KMS-11 (cell line): ENCODE results near the gene FRYL.

Source experiments
- H2AFZ ChIP-seq: fragments of 200-600 bp; sonication (generic); 2 replicates; pipeline ENCODE4 v1.6.1; 2016; ENCODE audit warnings: antibody characterized with exemption, mixed run types, low read depth
- H3K27ac ChIP-seq: fragments of 200-600 bp; sonication (generic); 2 replicates; pipeline ENCODE4 v1.6.1; 2016; ENCODE audit warnings: mild to moderate bottlenecking, mixed run types
- H3K27me3 ChIP-seq: fragments of 200-600 bp; sonication (generic); 2 replicates; pipeline ENCODE4 v1.6.1; 2017; ENCODE audit warnings: mild to moderate bottlenecking, low read depth, mixed run types, moderate library complexity; ENCODE audit not compliant: insufficient read depth
- H3K36me3 ChIP-seq: fragments of 200-600 bp; sonication (generic); 2 replicates; pipeline ENCODE4 v1.6.1; 2017; ENCODE audit warnings: mild to moderate bottlenecking, mixed run types; ENCODE audit not compliant: insufficient read depth
- H3K4me1 ChIP-seq: fragments of 200-600 bp; sonication (generic); 2 replicates; pipeline ENCODE4 v1.6.1; 2016; ENCODE audit warnings: mild to moderate bottlenecking, low read depth, mixed run types; ENCODE audit not compliant: poor library complexity, severe bottlenecking
- H3K4me2 ChIP-seq: fragments of 200-600 bp; sonication (generic); 2 replicates; pipeline ENCODE4 v1.7.0; 2016; ENCODE audit warnings: mild to moderate bottlenecking, mixed run types
- H3K4me3 ChIP-seq: fragments of 200-600 bp; sonication (generic); IDR thresholded peaks from 2 replicates; pipeline ENCODE4 v1.6.1; 2017; ENCODE audit warnings: low read depth, low read length, mixed read lengths; ENCODE audit not compliant: insufficient read depth
- H3K79me2 ChIP-seq: fragments of 200-600 bp; sonication (generic); 2 replicates; pipeline ENCODE4 v1.6.1; 2016; ENCODE audit warnings: low read depth, mixed run types; ENCODE audit not compliant: insufficient read depth
- H3K9ac ChIP-seq: fragments of 200-600 bp; sonication (generic); 2 replicates; pipeline ENCODE4 v1.6.1; 2016; ENCODE audit warnings: mild to moderate bottlenecking, mixed run types
- H4K20me1 ChIP-seq: fragments of 200-600 bp; sonication (generic); 2 replicates; pipeline ENCODE4 v1.6.1; 2016; ENCODE audit warnings: mild to moderate bottlenecking, mixed run types; ENCODE audit not compliant: insufficient read depth
- TF ChIP-seq, protein P1 (sequence below): fragments of 200-600 bp; sonication (generic); conservative IDR thresholded peaks from 2 replicates; pipeline ENCODE4 v1.6.1; 2017; ENCODE audit warnings: low read depth, mild to moderate bottlenecking, antibody characterized with exemption, low read length, moderate library complexity, mixed read lengths

FRYL gene

DNA sequence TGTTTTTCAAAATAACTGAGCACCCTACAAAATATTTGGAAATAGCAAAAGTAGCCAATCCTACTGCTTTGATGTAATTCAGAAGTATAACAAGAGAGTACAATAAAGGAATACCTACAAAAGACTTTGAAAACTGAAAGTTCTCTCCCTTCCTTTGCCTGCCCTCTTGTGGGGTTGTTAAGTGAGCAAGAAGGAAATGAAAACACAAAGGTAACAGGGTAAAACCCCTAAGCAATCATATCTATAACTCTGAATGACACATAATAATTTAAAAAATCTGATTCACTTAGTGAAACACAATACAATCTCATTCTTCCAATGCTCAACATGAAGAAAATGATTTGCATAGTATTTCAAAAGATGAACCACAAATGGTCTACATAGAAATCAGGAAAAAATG is 98.2 kb downstream of the FRYL start:
- TF ChIP-seq, protein P1, sequence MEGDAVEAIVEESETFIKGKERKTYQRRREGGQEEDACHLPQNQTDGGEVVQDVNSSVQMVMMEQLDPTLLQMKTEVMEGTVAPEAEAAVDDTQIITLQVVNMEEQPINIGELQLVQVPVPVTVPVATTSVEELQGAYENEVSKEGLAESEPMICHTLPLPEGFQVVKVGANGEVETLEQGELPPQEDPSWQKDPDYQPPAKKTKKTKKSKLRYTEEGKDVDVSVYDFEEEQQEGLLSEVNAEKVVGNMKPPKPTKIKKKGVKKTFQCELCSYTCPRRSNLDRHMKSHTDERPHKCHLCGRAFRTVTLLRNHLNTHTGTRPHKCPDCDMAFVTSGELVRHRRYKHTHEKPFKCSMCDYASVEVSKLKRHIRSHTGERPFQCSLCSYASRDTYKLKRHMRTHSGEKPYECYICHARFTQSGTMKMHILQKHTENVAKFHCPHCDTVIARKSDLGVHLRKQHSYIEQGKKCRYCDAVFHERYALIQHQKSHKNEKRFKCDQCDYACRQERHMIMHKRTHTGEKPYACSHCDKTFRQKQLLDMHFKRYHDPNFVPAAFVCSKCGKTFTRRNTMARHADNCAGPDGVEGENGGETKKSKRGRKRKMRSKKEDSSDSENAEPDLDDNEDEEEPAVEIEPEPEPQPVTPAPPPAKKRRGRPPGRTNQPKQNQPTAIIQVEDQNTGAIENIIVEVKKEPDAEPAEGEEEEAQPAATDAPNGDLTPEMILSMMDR = no peak
- Histone ChIP-seq H3K4me1 (peaks cover 34% of the 10 kb centered on the region), H3K27ac (no peak overlapping the region), H2AFZ (no peak overlapping the region), H3K36me3 (no peaks in the 10 kb centered on the region), H3K9ac (no peak overlapping the region), H3K27me3 (no peaks in the 10 kb centered on the region), H3K4me2 (0 out of 2 replicates have a peak overlapping the region, but pooled peaks have one; percentile 37), H3K79me2 (peaks cover 64% of the 10 kb centered on the region), H3K4me3 (no peak overlapping the region), H4K20me1 (no peaks in the 10 kb centered on the region)

DNA sequence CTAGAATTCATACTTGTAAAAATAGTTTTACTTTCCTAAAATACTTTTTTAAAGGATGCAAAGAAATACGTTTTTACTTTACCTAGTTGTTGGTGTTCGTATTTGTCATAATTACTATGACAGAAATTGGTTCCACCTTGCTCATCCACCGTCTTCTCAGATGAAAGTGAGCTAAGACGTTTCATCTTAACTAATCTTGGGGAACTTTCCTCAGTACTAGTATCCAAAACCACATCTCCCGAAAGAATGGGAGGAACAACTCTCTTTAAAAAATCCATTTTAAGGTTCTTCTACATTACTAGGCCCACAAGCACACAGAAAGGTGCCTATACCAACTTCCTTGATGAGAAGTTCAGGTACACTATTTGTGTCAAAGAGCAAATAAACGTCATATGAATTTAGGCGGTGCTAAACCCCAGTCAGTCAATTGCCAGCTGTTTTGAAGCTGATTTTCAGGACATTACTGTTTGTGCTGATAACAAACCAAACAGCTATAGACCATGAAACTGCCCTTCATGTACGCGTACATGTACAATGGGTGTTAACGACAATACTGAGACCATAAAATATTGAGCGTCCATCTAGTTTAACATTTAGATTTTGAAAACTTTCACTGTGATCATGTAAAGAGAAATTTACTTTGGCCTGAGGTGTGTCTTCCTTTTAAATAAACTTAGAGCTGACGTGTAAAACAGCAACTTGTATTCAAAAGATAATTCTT is 99.1 kb downstream of the FRYL start:
- Histone ChIP-seq H3K4me3 (no peak overlapping the region), H3K4me1 (peaks cover 34% of the 10 kb centered on the region), H4K20me1 (no peaks in the 10 kb centered on the region), H3K27me3 (no peaks in the 10 kb centered on the region), H3K79me2 (peaks cover 56% of the 10 kb centered on the region), H3K36me3 (no peaks in the 10 kb centered on the region), H3K27ac (no peak overlapping the region), H3K4me2 (0 out of 2 replicates have a peak overlapping the region, but pooled peaks have one; percentile 37), H3K9ac (no peak overlapping the region), H2AFZ (no peak overlapping the region)
- TF ChIP-seq, protein P1 = no peak

DNA sequence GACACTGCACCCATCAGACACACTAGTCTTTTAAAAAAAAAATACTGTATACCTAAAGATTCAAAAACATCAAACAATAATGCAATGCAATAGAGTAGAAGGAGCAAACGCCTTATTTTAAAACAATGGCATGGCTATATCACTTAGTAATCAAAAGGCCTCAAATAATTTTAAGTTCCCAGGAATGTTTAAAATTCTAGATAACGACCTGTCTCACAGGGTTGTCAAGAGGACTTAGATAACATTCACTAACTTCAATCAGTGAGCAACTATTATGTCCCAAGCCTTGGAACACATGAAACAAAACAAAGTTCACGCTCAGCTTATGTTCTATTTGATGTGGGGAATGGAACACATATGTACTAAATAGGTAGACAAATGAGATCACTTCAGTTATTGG is 106.5 kb downstream of the FRYL start:
- Histone ChIP-seq H3K4me1 (peaks cover 34% of the 10 kb centered on the region), H2AFZ (no peak overlapping the region), H4K20me1 (no peaks in the 10 kb centered on the region), H3K4me2 (no peak overlapping the region), H3K27me3 (no peaks in the 10 kb centered on the region), H3K79me2 (peaks cover 20% of the 10 kb centered on the region; the same call in 1 of the 2 replicates), H3K36me3 (no peaks in the 10 kb centered on the region), H3K27ac (no peak overlapping the region), H3K4me3 (no peak overlapping the region), H3K9ac (no peak overlapping the region)
- TF ChIP-seq, protein P1 = no peak

DNA sequence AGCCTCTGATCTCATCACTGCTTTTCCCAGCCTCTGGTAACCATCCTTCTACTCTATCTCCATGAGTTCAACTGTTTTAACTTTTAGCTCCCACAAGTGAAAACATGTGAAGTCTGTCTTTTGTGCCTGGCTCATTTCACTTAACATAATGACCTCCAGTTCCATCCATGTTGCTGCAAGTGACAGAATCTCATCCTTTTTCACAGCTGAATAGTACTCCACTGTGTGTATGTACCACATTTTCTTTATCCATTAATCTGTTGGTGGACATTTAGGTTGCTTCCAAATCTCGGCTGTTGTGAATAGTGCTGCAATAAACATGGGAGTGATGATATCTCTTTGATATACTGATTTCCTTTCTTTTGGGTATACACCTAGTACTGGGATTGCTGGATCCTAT is 109.5 kb downstream of the FRYL start:
- Histone ChIP-seq H3K36me3 (no peaks in the 10 kb centered on the region), H3K27me3 (no peaks in the 10 kb centered on the region), H3K4me1 (peaks cover 57% of the 10 kb centered on the region), H3K4me3 (no peak overlapping the region), H3K27ac (no peak overlapping the region), H4K20me1 (0 out of 2 replicates have a peak, but pooled peaks cover 3% of the 10 kb centered on the region), H2AFZ (no peak overlapping the region), H3K4me2 (no peak overlapping the region), H3K9ac (no peak overlapping the region), H3K79me2 (peaks cover 22% of the 10 kb centered on the region; the same call in 1 of the 2 replicates)
- TF ChIP-seq, protein P1 = no peak
